Measurements from ENCODE around the gene RRH.

Gene RRH

DNA sequence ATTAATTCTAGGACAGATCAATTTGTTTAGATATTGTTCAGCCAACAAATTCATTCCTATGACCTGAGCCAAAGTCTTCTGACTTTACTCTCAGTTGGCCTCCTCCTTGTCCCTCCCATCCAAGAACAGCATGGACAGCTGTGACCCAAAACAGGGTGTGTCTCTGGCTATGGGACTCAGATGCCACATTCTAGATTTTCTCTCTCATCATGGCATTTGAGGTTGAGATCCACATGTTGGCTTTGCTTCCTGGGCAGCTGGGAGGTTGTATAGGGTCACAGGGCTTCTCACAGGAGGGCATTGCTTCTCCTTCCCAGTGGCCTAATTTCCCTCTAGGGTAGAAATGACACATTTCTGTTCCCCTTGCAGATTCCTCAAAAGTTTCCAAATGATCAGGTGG, 62.3 kb downstream of the RRH start:
- DNase-seq: no peak
